Activated CD4-positive, alpha-beta T cell treated with anti-CD3 and anti-CD28 coated beads for 36 hours (primary cell): ENCODE data around the gene PRPF38B. TPM values are rescaled to one million over a fixed set of nuclear protein-coding genes. Genes with fewer than 3 reads are reported as not detected.
"Not testable (repeated sequence)": the region's sequence is repeated elsewhere in the genome, so short reads cannot be mapped to it uniquely, and the experiment has no call there.

Experiments used
- ATAC-seq: fragments of 200-7000 bp; cut with Tn5 transposase; one replicate; pipeline ENCODE4 v1.10.0; 2021; ENCODE audit warnings: mild to moderate bottlenecking, moderate library complexity
- CTCF ChIA-PET: fragments of 350-600 bp; sonication (Branson Sonifier 250); formaldehyde crosslinking; loops from one replicate; lab custom pipeline; 2021; ENCODE audit warnings: antibody characterized with exemption; lab: Charles Lee
- POLR2A ChIA-PET: fragments of 350-600 bp; sonication (Branson Sonifier 250); formaldehyde crosslinking; loops from one replicate; lab custom pipeline; 2021; ENCODE audit warnings: antibody characterized with exemption, inconsistent platforms; lab: Charles Lee
- DNase-seq: peaks from one replicate; pipeline ENCODE4 v3.0.0-alpha.2; 2020
- H3K27ac Mint-ChIP-seq: one replicate; pipeline ENCODE4 v1.8.0; 2021; ENCODE audit warnings: mixed read lengths
- H3K27me3 Mint-ChIP-seq: one replicate; pipeline ENCODE4 v1.8.0; 2021; ENCODE audit warnings: mixed read lengths
- H3K36me3 Mint-ChIP-seq: one replicate; pipeline ENCODE4 v1.8.0; 2021; ENCODE audit warnings: low read depth, mixed read lengths
- H3K4me1 Mint-ChIP-seq: one replicate; pipeline ENCODE4 v1.8.0; 2021; ENCODE audit warnings: mixed read lengths
- H3K4me3 Mint-ChIP-seq: one replicate; pipeline ENCODE4 v1.8.0; 2021; ENCODE audit warnings: mild to moderate bottlenecking, moderate library complexity, mixed read lengths
- H3K9me3 Mint-ChIP-seq: one replicate; pipeline ENCODE4 v1.8.0; 2021; ENCODE audit warnings: low read depth, mixed read lengths
- intact Hi-C, 2 experiments: fragments of 100-400 bp; cut with DNase I in 1 of 2; cut with micrococcal nuclease in 1 of 2; formaldehyde crosslinking; loops; one replicate each; pipeline versions ENCODE4 v1.14.2 to v1.15.1; 2022 to 2024; cut with DNase I, micrococcal nuclease
- total RNA-seq, 2 experiments: library from RNA; stranded (reverse); gene quantifications; one replicate each; pipeline ENCODE4 v1.2.3, GENCODE V29; 2021

The PRPF38B gene
- total RNA-seq, 2 experiments from 2014 or later = 57.9 to 61.1 TPM

DNA sequence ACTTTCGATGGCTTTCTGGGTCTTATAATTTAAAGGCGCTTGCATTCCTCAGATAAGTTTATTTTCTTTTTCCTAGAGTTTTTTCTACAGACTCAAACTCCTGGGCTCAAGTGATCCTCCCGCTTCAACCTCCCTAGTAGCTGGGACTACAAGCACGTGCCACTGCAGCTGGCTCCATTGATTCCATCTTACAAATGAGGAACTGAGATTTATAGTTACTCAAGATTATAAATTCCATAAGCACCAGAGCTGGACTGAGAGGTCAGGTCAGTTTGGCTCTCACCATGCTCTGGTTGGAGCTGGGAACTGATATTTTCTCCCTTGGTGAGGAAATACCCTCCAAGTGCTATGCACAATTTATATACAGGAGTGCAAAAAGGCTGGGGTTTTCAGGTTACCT is 13.4 kb upstream of the PRPF38B start:
- intact Hi-C loops = no loop called here
- ATAC-seq = no peak
- Mint-ChIP-seq H3K4me1 (peaks cover 7% of the 10 kb centered on the region), H3K36me3 (no peaks in the 10 kb centered on the region), H3K27ac (no peak overlapping the region), H3K9me3 (no peaks in the 10 kb centered on the region), H3K27me3 (no peaks in the 10 kb centered on the region), H3K4me3 (no peak overlapping the region)
- ChIA-PET CTCF (interaction anchor here (2.5 kb wide), 1 partner anchor 10 kb away, joined by 7 read pairs; no protein-coding TSS in a partner anchor), POLR2A (interaction anchor here (0.6 kb wide), 1 partner anchor 1228 kb away, joined by 4 read pairs; no protein-coding TSS in a partner anchor)
- DNase-seq = no peak

DNA sequence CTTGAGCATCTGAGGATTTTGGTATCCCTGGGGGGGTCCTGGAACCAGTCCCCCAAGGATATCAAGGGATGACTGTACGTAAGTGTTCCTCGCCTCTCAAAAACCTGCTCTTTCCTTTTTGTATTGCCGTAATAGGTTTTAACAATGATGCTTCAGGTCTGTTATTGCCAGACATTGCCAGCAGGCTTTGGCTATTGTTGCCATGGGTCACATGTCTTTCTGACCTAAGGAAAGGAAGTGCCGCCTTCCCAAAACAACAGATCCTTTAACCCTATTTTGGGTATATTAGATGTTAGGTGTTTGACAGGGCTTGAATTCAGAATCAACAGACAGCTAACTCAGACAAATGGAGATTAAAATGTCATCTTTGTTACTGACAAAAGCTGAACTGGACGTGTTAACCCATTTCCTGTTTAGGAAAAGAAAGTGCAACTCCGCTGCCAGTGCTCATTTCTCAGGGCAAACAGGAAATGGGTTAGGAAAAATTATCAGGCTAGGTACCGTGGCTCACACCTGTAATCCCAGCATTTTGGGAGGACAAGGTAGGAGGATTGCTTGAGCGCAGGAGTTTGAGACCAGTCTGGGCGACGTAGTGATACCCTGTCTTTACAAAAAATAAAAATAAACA is 12.4 kb upstream of the PRPF38B start:
- POLR2A ChIA-PET = no interaction called here
- Mint-ChIP-seq H3K4me1 (peaks cover 7% of the 10 kb centered on the region), H3K36me3 (no peaks in the 10 kb centered on the region), H3K4me3 (no peak overlapping the region), H3K9me3 (no peaks in the 10 kb centered on the region), H3K27ac (peak overlapping the region; percentile 60), H3K27me3 (no peaks in the 10 kb centered on the region)
- ATAC-seq = no peak
- DNase-seq = no peak
- intact Hi-C loops = no loop called here
- CTCF ChIA-PET = interaction anchor here (1.2 to 2.7 kb wide), 3 partner anchors 11 to 149 kb away, joined by 5 to 11 read pairs (median 7); partner anchors contain the start of gene PRPF38B

DNA sequence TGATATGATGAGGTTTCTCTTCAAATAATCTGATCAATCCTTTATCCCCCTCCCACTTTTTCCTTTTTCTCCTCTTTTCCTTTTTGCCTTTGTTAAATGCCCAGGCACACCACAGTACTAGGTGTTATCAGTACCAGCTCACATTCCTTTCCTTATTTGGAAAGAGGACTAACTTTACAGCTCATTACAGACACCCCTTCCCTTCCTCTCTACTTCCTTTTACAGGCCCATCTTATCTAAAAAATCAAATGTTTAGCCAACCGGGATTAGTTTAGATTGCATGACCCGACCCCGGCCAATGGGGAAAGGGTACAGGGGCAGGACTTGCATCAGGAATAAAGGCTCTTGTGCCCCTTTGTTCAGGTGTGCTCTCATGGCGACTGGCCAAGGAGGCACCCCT is 10.4 kb upstream of the PRPF38B start:
- H3K9me3 Mint-ChIP-seq, ATAC-seq, H3K27ac Mint-ChIP-seq, H3K27me3 Mint-ChIP-seq, DNase-seq, H3K4me3 Mint-ChIP-seq, intact Hi-C loops, H3K36me3 Mint-ChIP-seq, H3K4me1 Mint-ChIP-seq: not testable (repeated sequence)
- CTCF ChIA-PET = interaction anchor here (1.1 to 2.7 kb wide), 3 partner anchors 10 to 38 kb away, joined by 3 to 11 read pairs (median 4); partner anchors contain the start of gene PRPF38B
- POLR2A ChIA-PET = interaction anchor here (0.6 kb wide), 1 partner anchor 10 kb away, joined by 4 read pairs; no protein-coding TSS in a partner anchor

DNA sequence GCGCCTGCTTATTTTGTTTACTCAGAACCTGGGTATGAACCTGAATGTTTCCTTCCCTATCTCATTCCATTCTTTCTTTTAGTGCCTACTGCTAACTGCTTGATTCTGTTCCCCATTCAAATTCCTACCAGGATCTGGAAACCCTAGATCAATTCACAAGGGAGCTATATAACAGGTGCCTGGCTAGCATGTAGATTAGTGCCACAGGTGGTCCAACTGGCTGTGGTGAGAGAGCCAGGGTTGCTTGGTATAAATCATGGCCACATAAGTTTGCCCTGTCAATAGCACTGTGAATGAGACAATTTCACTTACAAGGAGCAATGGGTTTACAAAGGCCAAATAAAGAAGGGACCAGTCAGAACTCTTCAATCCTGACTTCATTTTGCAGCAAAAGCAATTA is 6.6 kb upstream of the PRPF38B start:
- ATAC-seq (no peak), DNase-seq (no peak)
- Mint-ChIP-seq H3K27me3 (no peaks in the 10 kb centered on the region), H3K27ac (no peak overlapping the region), H3K4me1 (peaks cover 6% of the 10 kb centered on the region), H3K9me3 (no peaks in the 10 kb centered on the region), H3K36me3 (no peaks in the 10 kb centered on the region), H3K4me3 (no peak overlapping the region)
- CTCF ChIA-PET = no interaction called here
- intact Hi-C loops = loop anchor here in 1 of 2 experiments (2.0 kb wide), 1 partner anchor 17 kb away; no protein-coding TSS in a partner anchor
- POLR2A ChIA-PET = no interaction called here

DNA sequence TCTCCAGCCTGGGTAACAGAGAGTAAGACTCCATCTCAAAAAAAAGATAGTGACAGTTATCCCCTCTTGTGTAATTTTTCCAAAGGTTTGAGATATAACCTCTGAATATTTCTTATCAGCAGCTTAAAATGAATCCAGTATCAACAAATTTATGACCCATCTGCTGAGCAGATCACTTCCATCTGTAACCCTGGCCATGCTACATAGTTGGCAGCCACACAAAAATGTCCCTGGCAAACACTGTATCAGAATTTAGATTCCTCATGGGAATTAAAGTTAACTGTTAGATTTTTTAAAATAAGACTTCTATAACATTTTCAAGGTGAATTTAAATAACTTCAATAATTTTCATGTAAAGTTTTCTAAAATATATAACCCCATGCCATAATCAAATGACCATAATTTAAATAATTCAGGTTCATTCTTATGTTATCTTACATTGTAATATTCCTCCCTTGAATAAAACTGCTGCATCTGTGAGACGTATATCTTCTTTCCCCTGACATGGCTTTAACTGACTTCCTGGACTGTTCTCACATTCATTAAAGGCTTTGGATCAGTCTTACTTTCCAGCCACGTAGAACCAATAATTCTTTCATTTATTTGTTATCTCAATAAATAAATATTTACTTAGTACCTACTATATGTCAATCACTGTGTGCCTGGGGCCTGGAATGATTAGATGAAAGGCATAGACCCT is 5.3 kb upstream of the PRPF38B start:
- no peak overlapping the region for H3K27ac Mint-ChIP-seq
- no peak for ATAC-seq
- H3K4me1 Mint-ChIP-seq = peaks cover 16% of the 10 kb centered on the region
- intact Hi-C loops = no loop called here
- ChIA-PET POLR2A (no interaction called here), CTCF (interaction anchor here (0.6 kb wide), 1 partner anchor 104 kb away, joined by 3 read pairs; no protein-coding TSS in a partner anchor)
- no peak for DNase-seq
- no peaks in the 10 kb centered on the region for H3K27me3 Mint-ChIP-seq
- H3K9me3 Mint-ChIP-seq = no peaks in the 10 kb centered on the region
- no peaks in the 10 kb centered on the region for H3K36me3 Mint-ChIP-seq
- no peak overlapping the region for H3K4me3 Mint-ChIP-seq

DNA sequence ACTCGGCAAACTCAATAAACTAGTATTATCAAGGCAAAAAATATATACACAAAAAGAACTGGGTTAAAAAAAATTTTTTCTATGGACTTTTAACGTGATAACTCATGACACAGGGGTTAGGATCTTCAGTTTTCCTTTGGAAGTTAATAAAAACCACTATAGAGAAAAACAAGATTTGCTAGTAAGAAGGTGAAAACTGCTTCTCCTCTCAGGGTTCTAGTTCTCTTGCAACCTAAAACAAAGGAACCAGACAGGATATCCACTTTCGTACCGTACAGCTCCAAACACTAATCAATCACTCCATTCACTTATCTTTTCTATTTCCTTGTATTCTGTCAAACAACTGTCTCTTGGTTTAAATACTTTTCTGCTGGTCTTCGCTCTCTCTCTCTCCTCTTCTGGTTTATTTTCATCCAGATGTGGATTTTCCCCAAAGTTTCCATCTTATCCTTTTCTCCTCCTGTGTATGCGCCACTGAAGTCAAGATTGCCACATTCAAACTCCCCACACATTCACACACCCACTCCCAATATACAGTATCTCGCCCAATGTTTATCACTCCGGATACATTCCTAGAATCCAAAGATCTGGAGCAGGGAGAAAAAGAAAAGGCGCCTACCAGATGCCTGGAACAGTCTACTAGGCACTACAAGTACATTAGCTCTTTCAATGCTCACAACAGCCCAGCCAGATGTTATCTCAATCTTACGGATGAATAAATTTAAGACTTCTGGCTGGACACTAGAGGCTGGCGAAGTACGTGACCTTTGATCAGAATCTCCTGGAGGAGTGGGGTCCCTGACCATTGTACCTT is 775 bp upstream of the PRPF38B start:
- intact Hi-C loops = loop anchor here (5.0 to 10.0 kb wide), 5 partner anchors 99 to 421 kb away; partner anchors contain the start of genes CLCC1 (in 1 of the 2), EEIG2 (in 1 of the 2) and ELAPOR1 (in 1 of the 2)
- peak overlapping the region; percentile 93 for H3K4me3 Mint-ChIP-seq
- peaks cover 31% of the 10 kb centered on the region for H3K4me1 Mint-ChIP-seq
- DNase-seq (no peak), ATAC-seq (no peak)
- H3K9me3 Mint-ChIP-seq = no peaks in the 10 kb centered on the region
- H3K27me3 Mint-ChIP-seq = no peaks in the 10 kb centered on the region
- peak overlapping the region; percentile 95 for H3K27ac Mint-ChIP-seq
- peaks cover 33% of the 10 kb centered on the region for H3K36me3 Mint-ChIP-seq
- CTCF ChIA-PET = interaction anchor here (0.6 to 2.7 kb wide), 15 partner anchors 8 to 180 kb away, joined by 3 to 11 read pairs (median 5); partner anchors contain the start of genes EEIG2 and HENMT1
- POLR2A ChIA-PET = interaction anchor here (0.6 to 2.7 kb wide), 10 partner anchors 8 to 351 kb away, joined by 3 to 40 read pairs (median 6); partner anchors contain the start of genes HENMT1 and WDR47

DNA sequence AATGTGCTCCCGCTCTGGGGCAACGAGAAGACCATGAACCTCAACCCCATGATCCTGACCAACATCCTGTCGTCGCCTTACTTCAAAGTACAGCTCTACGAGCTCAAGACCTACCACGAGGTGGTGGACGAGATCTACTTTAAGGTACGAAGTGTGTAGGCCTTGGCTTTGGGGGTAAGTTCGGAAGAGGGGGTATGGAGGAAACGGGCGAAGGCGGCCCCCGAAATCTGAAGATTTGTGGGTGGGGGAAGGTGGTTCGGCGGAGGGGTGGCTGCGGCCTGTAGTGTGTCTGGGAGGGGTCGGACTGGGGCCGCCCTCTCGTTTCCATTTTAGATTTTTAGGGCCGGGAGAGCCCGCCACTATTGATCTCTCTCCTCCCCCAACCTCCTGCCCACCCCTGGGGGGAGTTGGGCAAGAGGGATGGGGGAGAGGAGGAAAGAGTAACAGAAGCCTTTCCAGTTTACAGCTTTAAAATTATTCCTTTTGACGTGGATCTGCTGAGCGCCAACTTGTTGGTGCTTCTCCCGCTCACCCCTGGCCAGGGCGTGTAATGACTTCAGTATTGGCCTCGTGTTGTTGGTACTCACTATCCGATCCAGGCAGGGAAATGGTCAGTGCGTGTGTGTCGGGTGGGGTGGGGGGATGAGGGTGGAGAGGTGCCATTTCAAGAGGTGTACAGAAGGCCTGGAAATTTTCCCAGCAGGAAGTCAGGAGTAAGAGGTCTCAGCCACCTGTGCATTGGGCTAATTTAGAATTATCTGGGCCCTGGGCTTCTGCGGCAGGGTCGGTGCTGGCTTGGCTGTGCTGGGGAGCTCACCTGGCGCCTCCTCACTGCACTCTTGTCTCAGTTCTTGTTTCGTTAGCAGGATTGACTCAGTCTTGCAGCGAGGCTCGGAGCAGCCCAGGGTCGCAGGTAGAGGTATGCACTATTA is 880 bp downstream of the PRPF38B start:
- Mint-ChIP-seq H3K4me1 (peaks cover 45% of the 10 kb centered on the region), H3K4me3 (peak overlapping the region; percentile 93), H3K27ac (peak overlapping the region; percentile 95), H3K27me3 (no peaks in the 10 kb centered on the region), H3K36me3 (peaks cover 48% of the 10 kb centered on the region), H3K9me3 (no peaks in the 10 kb centered on the region)
- intact Hi-C loops = loop anchor here (1.0 to 10.0 kb wide), 21 partner anchors 11 to 1646 kb away; partner anchors contain the start of genes CLCC1 (in 2 of the 2), EEIG2 (in 2 of the 2), HENMT1 (in 2 of the 2) and STXBP3 (in 2 of the 2)
- POLR2A ChIA-PET = interaction anchor here (0.8 to 2.7 kb wide), 8 partner anchors 11 to 349 kb away, joined by 3 to 40 read pairs (median 4); partner anchors contain the start of genes HENMT1, STXBP3 and WDR47
- CTCF ChIA-PET = interaction anchor here (0.6 to 2.7 kb wide), 21 partner anchors 9 to 867 kb away, joined by 3 to 11 read pairs (median 4); partner anchors contain the start of genes EEIG2 and HENMT1
- peak; percentile 62 for ATAC-seq
- peak; percentile 80 for DNase-seq

DNA sequence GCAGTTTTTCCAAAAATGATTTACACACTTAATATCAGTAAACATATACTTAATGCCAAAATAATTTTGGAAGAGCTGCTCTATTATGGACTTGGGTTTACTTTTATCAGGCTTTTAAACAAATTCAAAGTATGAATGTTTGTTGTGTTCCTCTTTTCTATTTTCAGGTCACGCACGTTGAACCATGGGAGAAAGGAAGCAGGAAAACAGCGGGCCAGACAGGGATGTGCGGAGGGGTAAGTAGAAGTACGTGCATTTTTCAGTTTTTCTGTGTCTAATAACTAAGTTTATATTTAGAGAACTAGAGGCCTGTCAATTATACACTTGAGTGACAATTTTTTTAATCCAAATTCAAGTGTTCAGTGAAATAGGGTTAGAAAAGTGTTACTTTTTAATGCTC is 3.4 kb downstream of the PRPF38B start:
- DNase-seq = no peak
- intact Hi-C loops = loop anchor here in 1 of 2 experiments (10.0 kb wide), 1 partner anchor 199 kb away; no protein-coding TSS in a partner anchor
- peak overlapping the region; percentile 83 for H3K27ac Mint-ChIP-seq
- CTCF ChIA-PET = interaction anchor here (0.8 kb wide), 1 partner anchor 52 kb away, joined by 3 read pairs; no protein-coding TSS in a partner anchor
- peaks cover 73% of the 10 kb centered on the region for H3K36me3 Mint-ChIP-seq
- H3K9me3 Mint-ChIP-seq = no peaks in the 10 kb centered on the region
- peaks cover 58% of the 10 kb centered on the region for H3K4me1 Mint-ChIP-seq
- ATAC-seq = no peak
- POLR2A ChIA-PET = no interaction called here
- no peaks in the 10 kb centered on the region for H3K27me3 Mint-ChIP-seq
- H3K4me3 Mint-ChIP-seq = peak overlapping the region; percentile 66

DNA sequence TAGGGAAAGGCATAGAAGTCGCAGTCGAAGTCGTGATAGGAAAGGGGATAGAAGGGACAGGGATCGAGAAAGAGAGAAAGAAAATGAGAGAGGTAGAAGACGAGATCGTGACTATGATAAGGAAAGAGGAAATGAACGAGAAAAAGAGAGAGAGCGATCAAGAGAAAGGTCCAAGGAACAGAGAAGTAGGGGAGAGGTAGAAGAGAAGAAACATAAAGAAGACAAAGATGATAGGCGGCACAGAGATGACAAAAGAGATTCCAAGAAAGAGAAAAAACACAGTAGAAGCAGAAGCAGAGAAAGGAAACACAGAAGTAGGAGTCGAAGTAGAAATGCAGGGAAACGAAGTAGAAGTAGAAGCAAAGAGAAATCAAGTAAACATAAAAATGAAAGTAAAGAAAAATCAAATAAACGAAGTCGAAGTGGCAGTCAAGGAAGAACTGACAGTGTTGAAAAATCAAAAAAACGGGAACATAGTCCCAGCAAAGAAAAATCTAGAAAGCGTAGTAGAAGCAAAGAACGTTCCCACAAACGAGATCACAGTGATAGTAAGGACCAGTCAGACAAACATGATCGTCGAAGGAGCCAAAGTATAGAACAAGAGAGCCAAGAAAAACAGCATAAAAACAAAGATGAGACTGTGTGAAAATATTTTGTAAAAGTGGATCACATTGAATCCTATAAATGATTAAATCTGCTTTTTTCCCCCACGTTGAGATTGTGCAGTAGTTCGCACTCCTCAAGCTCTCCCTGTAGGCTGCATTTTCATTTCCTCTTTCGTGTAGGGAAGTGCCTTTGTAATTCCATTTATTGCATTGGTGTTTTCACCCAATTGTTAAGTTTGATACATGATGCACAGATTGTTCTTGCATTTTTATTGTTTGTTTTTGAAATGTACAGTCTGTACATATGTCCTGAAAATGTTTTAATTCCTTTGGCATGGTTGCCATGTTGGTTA is 7.5 kb downstream of the PRPF38B start:
- DNase-seq (no peak), ATAC-seq (no peak)
- intact Hi-C loops = loop anchor here (10.0 kb wide), 2 partner anchors 185 to 195 kb away; no protein-coding TSS in a partner anchor
- peak overlapping the region; percentile 83 for H3K27ac Mint-ChIP-seq
- no peaks in the 10 kb centered on the region for H3K9me3 Mint-ChIP-seq
- peak overlapping the region; percentile 60 for H3K4me3 Mint-ChIP-seq
- ChIA-PET CTCF (no interaction called here), POLR2A (no interaction called here)
- peaks cover 64% of the 10 kb centered on the region for H3K36me3 Mint-ChIP-seq
- peaks cover 71% of the 10 kb centered on the region for H3K4me1 Mint-ChIP-seq
- no peaks in the 10 kb centered on the region for H3K27me3 Mint-ChIP-seq
